ENCODE results near the gene GRID2. TPM values are rescaled to one million over a fixed set of nuclear protein-coding genes. Genes with fewer than 3 reads are reported as not detected.

GRID2 gene
- polyA plus RNA-seq, 1 experiment: not detected

DNA sequence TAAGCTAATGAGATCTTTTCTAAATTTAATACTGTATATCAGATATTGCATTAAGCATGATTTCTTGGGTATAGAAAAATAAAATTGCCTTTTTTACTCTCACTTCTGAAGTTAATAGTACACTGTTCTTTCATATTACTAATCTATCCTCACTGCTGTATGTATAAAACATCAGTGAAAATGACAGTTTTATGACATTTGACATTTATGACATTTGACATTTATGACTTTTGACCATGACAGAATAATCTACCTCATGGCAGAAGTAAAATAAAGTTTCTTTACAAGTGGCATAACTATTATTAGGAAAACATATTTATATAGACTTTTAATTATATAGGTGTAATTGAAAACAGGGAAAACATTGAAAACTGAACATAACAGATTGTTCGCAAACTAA lies 13.3 kb downstream of the GRID2 start:
- ChIA-PET CTCF (no interaction called here), POLR2A (no interaction called here)
- TF ChIP-seq, protein P1, sequence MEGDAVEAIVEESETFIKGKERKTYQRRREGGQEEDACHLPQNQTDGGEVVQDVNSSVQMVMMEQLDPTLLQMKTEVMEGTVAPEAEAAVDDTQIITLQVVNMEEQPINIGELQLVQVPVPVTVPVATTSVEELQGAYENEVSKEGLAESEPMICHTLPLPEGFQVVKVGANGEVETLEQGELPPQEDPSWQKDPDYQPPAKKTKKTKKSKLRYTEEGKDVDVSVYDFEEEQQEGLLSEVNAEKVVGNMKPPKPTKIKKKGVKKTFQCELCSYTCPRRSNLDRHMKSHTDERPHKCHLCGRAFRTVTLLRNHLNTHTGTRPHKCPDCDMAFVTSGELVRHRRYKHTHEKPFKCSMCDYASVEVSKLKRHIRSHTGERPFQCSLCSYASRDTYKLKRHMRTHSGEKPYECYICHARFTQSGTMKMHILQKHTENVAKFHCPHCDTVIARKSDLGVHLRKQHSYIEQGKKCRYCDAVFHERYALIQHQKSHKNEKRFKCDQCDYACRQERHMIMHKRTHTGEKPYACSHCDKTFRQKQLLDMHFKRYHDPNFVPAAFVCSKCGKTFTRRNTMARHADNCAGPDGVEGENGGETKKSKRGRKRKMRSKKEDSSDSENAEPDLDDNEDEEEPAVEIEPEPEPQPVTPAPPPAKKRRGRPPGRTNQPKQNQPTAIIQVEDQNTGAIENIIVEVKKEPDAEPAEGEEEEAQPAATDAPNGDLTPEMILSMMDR (IDR thresholded peaks at IDR 0.05; ENCODE audit: low read depth, low read length): no peak
- Histone ChIP-seq H3K27ac (ENCODE audit: low read depth, low read length) (no peak overlapping the region), H3K4me3 (ENCODE audit: low read depth, low read length) (no peak overlapping the region), H3K27me3 (ENCODE audit: control insufficient read depth, insufficient read depth, low read length) (no peaks in the 10 kb centered on the region), H3K9me3 (ENCODE audit: control insufficient read depth, insufficient read depth, low read length) (no peaks in the 10 kb centered on the region)
- no peak for DNase-seq (ENCODE audit: low read depth, low spot score)

DNA sequence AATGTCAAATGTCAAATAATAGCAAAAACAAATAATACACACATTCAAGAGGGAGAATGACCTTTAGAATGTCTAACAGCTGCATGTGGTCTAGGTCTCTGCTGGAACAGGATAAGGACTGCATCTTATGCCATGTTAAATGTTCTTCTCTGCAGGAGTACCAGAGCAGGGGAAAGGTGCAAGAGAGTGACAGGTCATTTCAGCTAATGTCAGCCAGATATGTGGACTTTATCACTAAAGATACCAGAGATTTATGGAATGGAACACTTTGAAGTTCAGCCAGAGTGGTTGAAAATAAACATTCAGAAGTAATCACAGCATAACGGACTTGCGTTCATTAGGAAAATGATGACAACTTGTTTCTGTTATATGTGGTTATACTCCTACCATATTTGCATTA lies 24.3 kb downstream of the GRID2 start:
- ChIA-PET POLR2A (no interaction called here), CTCF (no interaction called here)
- Histone ChIP-seq H3K9me3 (ENCODE audit: control insufficient read depth, insufficient read depth, low read length) (no peaks in the 10 kb centered on the region), H3K4me3 (ENCODE audit: low read depth, low read length) (no peak overlapping the region), H3K27ac (ENCODE audit: low read depth, low read length) (no peak overlapping the region), H3K27me3 (ENCODE audit: control insufficient read depth, insufficient read depth, low read length) (no peaks in the 10 kb centered on the region)
- DNase-seq (ENCODE audit: low read depth, low spot score): no peak
- TF ChIP-seq, protein P1 (IDR thresholded peaks at IDR 0.05; ENCODE audit: low read depth, low read length): no peak

DNA sequence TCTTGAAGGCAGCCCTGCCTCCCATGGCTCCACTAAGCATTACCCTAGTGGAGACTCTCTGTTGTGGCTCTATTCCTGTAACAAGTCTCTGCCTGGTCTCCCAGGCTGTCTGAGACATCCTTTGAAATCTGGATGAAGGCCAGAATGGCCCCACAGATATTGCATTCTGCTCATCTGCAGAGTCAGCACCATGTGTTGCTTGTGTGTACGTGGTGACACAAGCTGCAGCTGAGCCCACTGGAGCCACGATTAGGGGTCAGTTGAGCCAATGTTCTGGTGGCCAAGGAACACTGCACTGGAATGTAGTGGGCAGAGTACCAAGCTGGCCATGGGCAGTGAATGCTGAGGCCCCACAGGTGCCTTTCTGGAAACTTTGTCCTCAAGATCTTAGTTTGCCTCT lies 29.2 kb downstream of the GRID2 start:
- no peak for DNase-seq (ENCODE audit: low read depth, low spot score)
- ChIA-PET CTCF (no interaction called here), POLR2A (no interaction called here)
- Histone ChIP-seq H3K4me3 (ENCODE audit: low read depth, low read length) (no peak overlapping the region), H3K27me3 (ENCODE audit: control insufficient read depth, insufficient read depth, low read length) (no peaks in the 10 kb centered on the region), H3K27ac (ENCODE audit: low read depth, low read length) (no peak overlapping the region), H3K9me3 (ENCODE audit: control insufficient read depth, insufficient read depth, low read length) (no peaks in the 10 kb centered on the region)
- TF ChIP-seq, protein P1 (IDR thresholded peaks at IDR 0.05; ENCODE audit: low read depth, low read length): no peak

DNA sequence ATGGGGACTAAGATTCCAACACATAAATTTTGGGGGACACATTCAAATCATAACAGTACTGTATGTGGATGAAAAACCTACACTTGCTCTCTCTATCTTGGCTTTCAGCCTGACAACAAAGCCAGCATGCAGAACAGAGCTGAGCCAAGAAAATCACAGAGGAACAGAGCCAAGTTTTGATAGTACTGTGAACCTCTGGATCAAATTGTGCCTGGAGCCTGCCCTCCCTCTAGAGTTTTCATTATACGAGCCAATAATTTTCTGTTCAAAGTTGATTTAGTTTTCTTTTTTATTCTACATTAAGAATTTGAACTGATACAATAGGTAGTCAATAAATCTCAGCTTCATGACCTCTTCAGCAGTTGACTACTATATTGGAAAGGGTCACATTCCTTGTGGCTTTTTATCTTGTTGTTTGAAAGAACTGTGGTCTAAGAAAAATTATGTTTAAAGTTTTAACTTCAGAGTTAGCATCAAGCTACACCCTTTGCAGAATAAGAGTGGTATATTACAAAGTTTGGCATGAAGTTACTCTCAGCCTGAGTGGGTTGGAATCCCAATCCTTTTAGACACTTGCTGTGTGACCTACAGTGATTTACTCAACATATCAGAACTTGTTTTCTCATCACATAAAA lies 31.1 kb downstream of the GRID2 start:
- Histone ChIP-seq H3K27me3 (ENCODE audit: control insufficient read depth, insufficient read depth, low read length) (no peaks in the 10 kb centered on the region), H3K9me3 (ENCODE audit: control insufficient read depth, insufficient read depth, low read length) (no peaks in the 10 kb centered on the region), H3K27ac (ENCODE audit: low read depth, low read length) (no peak overlapping the region), H3K4me3 (ENCODE audit: low read depth, low read length) (no peak overlapping the region)
- no peak for DNase-seq (ENCODE audit: low read depth, low spot score)
- TF ChIP-seq, protein P1 (IDR thresholded peaks at IDR 0.05; ENCODE audit: low read depth, low read length): no peak
- CTCF ChIA-PET: interaction anchor here (1.2 kb wide), 1 partner anchor 30 kb away, joined by 4 read pairs; no protein-coding TSS in a partner anchor
- POLR2A ChIA-PET: no interaction called here

DNA sequence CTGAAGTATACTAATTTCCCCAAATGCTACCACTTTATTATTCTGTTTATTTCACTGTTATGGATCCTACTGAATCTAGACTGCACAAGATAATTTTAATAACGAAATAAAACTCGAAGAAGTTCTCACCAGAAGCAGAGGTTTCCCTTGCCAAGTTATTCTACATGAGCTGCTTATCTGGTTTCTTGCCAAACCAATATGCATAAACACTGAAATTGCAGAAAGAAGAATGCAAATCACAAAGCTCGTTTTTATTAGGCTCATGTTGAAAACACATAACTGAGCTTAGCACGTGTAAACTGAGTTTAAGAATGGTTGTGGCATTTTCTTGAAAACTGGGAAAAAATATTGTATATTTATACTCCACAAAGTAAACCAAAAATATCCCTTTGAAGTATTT lies 35.9 kb downstream of the GRID2 start:
- no peak overlapping the region for H3K4me3 ChIP-seq (ENCODE audit: low read depth, low read length)
- H3K9me3 ChIP-seq (ENCODE audit: control insufficient read depth, insufficient read depth, low read length): no peaks in the 10 kb centered on the region
- ChIA-PET POLR2A (no interaction called here), CTCF (interaction anchor here (0.6 kb wide), 1 partner anchor 1227 kb away, joined by 3 read pairs; no protein-coding TSS in a partner anchor)
- no peaks in the 10 kb centered on the region for H3K27me3 ChIP-seq (ENCODE audit: control insufficient read depth, insufficient read depth, low read length)
- no peak overlapping the region for H3K27ac ChIP-seq (ENCODE audit: low read depth, low read length)
- no peak for DNase-seq (ENCODE audit: low read depth, low spot score)
- TF ChIP-seq, protein P1 (IDR thresholded peaks at IDR 0.05; ENCODE audit: low read depth, low read length): no peak

Data from AG04450 (cell line).